GM21447 (cell line): ENCODE measurements around the gene TRIM54.
"Not testable (repeated sequence)": the region's sequence is repeated elsewhere in the genome, so short reads cannot be mapped to it uniquely, and the experiment has no call there.

ENCODE experiments used
- ATAC-seq: cut with Tn5 transposase; IDR thresholded peaks from one replicate; pipeline ENCODE4 v1.9.1; 2021; ENCODE audit not compliant: unreplicated experiment

The TRIM54 gene

DNA sequence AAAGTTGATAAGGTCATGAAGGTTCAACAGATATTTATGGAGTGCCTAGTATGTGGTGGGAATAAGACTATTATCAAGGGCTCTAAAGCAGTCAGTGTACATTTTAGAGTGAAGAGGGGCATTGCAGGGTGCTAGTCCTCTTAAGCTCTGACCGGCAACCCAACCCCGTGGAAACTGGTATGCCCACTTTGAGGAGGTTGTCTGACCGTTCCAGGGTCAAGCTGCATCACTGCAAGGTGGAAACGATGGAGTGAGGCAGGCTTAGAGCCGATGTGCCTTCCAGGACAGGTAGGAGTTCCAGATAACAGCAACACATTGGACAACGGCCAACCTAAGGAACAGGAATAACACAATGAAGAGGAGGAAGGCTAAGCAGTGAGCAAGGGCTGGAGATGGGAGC, 27.4 kb downstream of the TRIM54 start:
- ATAC-seq, result no peak

DNA sequence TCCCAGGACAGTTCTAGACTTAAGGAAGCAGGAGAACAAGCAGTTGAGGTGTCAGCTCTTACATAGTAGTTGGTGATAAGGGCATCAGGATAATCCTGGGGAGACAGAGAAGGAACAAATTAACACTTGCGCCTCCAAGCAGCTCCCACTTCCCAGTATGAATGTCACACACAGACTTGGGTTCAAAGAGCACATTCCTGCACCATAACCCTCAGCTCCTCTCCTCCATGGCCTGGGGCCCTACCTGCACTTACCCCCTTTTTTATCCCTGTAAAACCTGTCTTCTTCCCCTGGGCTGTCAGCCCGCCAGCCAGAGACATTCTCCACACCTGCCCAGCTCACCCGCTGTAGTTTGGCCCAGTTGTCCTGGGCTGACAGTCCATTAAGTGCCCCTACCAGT, 29.9 kb downstream of the TRIM54 start:
- ATAC-seq, result no peak

DNA sequence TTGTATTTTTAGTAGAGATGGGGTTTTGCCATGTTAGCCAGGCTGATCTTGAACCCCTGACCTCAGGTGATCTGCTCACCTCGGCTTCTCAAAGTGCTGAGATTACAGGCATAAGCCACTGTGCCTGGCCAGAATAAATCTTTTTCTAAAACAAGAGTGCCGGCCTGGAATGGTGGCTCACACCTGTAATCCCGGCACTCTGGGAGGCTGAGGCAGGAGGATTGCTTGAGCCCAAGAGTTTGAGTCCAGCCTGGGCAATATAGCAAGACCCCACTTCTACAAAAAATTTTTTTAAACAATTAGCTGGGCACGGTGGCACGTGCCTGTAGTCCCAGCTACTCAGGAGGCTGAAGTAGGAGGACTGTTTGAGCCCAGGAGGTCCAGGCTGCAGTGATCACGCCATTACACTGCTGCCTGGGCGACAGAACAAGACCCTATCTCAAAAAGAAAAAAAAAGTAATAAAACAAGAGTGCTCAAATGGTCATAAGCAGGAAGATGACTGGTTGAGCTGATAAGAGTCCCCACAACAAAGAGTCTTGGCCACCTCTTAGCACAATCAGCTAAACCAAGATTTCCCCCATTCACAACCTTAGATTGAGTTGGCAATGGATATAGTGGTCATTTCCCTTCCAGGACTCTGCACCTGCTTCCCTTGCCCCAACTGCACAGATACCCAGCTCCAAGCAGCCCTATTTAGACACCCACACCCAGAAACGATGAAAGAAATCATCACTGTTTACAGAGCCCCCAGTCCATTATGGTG, 31.8 kb downstream of the TRIM54 start:
- no peak for ATAC-seq

DNA sequence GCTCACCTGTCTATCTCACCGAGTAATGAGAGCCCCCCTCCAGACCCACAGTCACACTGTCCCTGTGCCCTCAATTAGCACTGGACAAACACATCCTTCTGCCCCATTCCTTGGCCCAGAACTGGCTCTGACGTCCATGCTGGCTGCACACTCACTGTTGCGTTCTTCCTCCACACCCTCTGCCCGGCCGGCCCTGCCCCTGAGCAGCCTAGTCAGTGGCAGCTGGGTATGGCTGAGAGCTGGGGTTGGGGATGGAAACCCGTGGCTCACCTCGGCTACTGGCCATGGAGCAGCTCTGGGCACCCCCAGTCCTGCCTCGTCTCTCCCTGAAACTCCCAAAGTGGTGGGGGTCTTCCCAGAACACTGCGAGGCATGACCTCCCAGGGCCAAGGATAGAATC, 32.5 kb downstream of the TRIM54 start:
- no peak for ATAC-seq

DNA sequence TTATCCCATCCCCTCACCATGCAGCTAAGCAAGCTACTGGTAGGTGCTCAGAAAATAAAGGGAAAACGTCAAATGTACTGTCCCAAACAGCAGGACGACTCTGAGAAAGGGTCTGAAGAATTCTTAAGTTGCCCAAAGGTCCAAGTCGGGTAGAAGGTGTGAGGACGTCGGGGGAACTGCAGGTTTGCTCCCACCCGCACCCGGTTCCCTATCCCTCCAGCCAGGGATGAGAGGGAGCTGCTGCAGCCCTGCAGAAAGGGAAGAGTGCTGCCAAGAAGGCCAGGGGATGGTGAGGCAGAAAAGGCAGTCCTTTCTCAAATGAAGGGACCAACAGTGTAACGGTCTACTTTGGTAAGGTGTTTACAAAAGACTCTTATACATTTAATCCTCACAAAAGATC, 32.9 kb downstream of the TRIM54 start:
- no peak for ATAC-seq

DNA sequence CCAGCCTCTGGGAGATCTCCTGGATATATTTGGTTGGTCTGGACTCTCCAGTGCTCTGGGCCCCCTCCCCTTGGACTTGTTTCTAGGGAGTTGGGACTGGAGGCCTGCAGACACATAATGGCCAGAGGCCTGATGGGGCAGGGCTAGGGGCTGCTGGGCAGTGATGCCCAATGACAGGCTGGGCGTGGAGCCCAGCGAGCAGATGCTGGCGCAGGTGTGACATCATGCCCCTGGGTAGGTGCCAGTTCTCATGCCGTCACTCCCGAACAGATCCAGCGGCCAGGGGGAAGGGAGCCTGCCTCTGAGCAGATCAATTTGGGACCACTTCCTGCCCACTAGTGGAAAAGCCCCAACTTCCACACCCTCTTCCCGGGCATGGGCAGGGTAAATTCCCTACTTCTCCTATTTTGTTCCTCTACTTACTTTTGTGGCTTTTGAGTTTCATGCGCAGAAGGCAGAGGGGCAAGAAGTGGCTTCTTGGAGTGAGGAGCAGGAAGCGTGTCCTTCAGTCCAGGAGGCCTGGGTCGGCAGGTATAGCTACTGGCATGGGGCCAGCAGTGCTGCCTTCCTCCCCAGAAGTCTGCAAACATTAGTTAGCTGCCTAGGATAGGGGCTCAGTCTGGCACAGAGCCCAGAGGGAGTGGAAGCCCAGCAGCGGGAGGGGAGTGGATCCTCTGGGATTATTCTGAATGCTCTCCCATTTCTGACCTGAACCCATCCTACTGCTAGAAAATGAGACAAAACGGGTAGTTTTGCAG, 34.6 kb downstream of the TRIM54 start:
- no peak for ATAC-seq

DNA sequence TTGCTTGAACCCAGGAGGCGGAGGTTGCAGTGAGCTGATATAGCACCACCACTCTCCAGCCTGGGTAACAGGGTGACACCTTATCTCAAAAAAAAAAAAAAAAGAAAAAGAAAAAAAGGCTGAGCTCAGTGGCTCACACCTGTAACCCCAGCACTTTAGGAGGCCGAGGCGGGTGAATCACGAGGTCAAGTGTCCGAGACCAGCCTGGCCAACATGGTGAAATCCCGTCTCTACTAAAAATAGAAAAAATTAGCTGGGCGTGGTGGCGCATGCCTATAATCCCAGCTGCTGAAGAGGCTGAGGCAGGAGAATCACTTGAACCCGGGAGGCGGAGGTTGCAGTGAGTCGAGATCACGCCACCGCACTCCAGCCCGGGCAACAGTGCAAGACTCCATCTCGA, 37.6 kb downstream of the TRIM54 start:
- ATAC-seq, result not testable (repeated sequence)

DNA sequence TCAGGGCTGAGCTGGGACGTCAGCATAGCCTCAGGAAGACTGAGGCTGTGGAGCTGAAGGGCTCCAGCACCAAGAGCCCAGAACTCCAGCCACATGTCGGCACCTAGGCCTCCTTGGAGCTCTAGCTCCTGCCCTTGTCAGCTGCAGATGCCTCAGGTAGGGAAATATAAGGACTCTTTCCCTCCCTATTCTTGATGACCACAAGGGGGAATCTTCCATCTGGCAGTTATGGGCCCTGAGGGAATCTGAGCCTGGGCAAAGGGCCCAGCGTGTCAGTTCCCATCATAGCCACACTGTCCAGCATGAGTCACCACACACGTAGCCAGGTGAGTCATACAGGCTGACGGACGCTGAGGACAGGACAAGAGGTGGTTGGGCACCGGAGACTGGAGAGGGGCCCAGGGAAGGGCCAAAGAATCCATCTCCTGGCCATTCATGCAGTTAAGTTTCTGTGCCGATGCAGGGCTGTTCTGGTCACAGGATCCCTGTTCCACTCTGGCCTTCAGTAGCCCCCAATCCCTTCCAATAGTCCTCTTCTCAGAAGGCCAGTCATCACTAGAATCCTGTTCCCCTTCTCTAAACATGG, 38.8 kb downstream of the TRIM54 start:
- no peak for ATAC-seq

DNA sequence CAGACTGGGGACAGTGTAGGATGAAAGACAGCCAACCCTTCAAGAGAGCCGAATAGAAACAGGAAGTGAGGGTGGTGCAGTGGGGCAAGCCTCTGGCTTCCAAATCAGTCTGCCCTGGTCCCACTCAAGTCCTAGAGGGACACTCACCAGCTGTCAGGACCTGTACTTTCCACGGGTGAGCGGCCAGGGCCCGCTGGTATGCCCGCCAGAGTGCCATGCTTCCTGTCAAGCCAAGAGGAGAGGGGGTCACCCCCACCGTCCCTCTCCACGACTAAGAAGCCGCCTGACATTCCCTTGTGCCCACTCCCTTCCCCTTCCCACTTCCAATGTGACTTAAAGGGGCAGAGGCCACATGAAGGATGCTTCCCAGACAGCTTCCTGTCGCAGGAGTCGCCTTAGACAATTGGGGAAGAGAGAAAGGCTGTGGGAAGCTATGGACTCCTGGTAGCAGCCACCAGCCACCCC, 40.1 kb downstream of the TRIM54 start:
- peak; percentile 35 for ATAC-seq

DNA sequence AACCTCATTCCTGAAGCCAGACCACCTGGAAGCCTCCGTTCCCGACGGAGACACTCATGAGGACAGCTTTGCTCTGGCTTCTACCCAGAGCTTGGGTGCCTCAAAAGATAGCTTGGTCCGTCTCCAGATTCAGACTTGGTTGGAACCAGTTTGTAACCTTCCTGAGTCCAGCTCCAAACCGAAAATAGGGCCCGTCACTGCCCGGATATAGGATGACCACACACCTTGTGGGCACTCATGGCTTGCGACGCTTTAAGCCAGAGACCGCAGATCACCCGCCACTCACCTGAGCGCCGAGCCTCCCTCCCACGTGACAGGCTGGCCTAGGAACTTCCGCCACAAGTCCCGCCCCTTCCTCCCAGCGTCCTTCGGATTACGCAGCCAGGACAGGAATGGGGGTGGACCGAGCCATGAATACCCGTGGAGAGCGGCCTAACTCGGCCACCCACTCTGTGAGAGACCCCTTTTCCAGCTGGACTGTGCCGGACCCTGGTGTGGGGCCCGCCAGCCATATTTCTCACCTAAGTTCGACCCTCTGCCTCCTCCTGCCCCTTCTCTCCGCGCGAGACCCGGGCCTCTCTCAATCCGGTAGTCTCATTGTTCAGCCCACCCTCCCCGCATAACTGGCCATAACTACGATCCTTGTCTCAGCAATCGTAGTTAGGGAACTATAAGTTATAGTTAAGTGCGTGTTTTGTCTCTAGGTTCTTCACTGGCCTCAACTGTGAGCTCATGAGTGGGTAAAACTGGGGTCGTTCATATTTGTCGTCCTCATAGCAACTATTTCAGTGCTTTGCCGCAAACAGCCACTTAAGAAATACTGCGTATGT, 40.8 kb downstream of the TRIM54 start, which contains the start of gene MPV17:
TSS of gene MPV17 (minus strand) at position 332 of the 830 bp plus-strand sequence. CDS start 580 bp downstream, outside the sequence.
- ATAC-seq, result peak; percentile 91

DNA sequence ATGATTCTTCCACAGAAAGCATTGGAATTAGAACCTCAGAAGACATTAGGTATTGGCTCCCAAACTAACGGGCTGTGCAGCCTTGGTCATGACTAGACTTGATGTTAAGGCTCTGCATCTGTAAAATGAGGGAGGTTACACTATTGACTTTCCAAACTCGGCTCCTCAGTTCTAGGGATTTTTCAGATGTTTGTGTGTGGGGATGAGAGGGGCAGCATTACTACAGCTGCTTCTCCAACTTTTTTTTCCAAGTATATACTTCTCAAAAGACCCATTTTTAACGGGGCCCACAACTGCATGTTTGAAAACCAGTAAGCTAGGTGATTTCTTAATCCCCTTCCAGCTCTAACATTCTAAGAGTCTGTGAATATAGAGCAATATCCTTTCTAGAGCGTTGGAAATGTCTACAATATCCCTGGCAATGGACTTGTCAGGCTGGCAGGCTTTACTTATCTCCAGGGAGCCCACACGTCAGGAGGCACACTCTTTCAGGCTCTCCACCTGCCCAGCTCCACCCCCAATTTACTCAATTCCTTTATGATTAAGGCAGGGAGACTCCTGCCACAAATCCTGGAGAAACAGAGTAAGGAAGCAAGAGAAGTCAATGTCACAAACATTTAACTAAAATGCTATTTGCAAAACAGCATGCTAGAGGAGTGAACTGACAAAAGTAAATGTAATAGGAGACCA, 41.5 kb downstream of the TRIM54 start:
- peak; percentile 3 for ATAC-seq

DNA sequence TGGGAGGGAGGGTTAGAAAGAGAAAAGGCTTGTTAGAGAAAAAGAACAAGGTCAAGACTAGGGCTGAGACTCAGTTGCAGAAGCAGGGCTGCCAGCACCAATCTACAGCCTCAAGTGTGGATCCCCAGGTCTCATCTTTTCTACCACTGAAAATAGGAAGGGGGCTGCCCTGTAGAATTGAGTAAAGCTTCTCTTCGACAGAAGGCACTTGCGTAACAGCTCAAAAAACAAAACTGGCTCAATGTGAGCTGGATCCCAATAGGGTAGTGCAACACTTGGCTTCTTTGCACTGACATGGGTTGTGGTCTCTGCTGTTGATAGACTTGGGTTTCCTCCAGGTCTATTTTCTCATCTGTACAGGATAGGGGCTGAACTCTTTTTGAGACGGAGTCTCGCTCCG, 42.5 kb downstream of the TRIM54 start:
- no peak for ATAC-seq

DNA sequence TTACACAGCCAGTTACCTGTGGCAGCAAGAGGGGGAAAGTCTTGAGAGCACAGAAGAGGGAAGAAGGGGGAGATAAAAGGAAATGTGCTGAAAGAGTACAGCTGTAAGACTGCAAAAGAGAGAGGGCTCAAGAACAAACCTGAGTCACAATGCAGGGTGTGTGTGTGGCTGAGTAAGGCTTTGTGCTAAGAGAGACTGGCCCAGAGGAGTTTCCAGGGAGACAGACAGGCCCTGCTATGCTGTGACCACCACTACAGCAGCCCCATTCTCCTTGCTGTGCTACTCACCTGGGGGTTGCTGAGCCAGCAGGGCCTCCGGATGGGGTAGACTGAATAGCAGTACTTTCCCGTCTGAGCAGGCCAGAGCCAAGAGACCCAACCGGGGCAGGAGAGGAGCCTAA, 53.1 kb downstream of the TRIM54 start:
- ATAC-seq, result no peak

DNA sequence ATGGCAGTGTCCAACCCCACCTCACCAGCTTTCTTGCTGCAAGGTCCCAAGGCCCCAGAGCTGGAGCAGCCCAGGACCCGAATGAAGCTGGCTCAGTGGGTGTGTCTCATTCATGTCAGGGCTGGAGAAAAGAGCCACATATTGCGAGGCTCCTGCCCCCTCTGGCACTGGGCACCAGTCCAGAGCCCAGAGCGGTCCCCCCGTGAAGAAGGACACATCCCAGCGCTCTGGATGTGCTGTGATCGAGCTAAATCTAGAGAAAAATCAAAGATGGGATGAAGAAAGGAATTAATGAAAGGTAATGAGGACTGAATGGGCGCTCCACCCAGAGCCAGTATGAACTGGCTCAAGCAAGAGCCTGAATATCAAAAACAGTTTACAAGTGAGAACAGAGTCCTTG, 53.9 kb downstream of the TRIM54 start:
- no peak for ATAC-seq

DNA sequence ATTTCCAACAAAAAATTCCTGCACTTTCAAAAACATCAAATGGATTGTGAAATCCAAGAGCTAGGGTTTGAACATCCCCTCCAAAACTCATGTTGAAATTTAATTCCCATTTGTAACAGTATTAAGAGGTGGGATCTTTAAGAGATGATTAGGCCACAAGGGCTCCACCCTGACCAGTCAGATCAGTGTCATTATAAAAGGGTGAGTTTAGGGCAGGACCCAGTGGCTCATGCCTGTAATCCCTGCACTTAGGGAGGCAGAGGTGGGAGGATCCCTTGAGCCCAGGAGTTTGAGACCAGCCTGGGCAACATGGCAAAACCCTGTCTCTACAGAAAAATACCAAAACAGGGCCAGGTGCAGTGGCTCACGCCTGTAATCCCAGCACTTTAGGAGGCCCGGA, 65.4 kb downstream of the TRIM54 start:
- ATAC-seq, result no peak

DNA sequence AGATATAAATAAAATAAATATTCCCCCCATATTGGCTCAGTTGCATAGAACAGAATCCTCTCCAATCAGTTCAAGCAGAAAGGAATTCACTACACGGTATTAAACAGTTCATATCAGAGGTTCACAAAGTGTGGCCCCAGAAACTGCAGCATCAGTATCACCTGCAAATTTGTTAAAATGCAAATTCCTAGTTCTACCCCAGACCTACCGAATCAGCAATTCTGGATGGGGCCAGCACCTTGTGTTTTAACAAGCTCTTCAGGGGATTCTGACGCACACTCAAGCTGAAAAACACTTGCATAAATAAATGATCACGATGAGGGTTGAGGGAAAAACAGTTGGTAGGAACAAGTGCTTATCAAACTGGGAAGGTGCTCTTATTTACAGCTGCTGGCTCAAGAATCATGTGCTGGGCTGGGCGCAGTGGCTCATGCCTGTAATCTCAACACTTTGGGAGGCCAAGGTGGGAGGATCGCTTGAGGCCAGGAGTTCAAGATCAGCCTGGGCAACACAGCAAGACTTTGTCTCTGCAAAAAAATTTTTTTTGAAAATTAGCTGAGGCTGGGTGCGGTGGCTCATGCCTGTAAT, 68.0 kb downstream of the TRIM54 start:
- ATAC-seq, result no peak

DNA sequence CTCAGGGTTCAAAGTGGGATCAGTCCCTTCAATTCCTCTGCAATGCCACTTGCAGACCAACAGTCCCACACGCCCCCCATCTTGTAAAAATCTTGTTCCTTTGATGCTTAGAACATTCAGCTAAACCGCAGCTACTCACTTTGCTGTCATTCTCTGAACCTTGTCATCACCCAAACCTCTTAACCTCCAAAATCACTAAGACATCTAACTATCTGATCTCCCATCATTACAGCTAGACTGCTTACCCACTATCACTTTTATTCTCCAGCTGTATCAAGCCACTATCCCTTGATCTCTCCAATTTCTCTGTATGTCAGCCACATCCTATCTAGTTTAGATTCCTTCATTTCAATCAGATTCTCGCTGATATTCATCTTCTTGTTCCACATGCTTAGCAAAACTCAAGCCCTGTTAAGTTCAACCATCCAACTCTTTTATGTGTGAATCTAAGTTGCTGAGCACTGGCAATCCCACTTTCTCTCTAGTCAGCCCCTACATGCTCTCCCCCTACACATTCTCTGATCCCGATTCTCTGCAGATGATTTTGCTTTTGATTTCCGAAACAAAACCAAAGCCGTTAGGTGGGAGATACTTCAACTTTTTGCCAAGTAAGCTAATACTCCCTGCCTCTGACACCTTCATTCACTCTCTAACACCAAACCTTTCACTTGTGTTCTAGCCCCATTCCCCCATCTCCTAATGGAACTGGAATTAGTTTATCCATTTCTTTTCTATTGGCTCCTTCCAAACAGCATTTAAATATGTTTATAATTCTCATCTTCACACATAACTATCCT, 69.8 kb downstream of the TRIM54 start:
- no peak for ATAC-seq

DNA sequence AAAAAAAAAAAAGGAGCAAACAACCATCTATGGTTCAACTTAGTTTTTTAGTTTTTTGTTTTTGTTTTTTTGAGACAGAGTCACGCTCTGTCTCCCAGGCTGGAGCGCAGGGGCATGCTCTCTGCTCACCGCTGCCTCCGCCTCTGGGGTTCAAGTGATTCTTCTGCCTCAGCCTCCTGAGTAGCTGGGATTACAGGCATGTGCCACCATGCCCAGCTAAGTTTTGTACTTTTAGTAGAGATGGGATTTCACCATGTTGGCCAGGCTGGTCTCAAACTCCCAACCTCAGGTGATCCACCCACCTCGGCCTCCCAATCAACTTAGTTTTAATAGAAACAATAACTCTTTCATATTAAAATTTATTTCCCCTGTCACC, 71.1 kb downstream of the TRIM54 start:
- not testable (repeated sequence) for ATAC-seq
